Measurements from ENCODE around the gene AKAP6. TPM values are rescaled to one million over a fixed set of nuclear protein-coding genes. Genes with fewer than 3 reads are reported as not detected.

The AKAP6 gene
- total and polyA plus RNA-seq, 10 of the 15 experiments (the other 5 are each of a cell fraction or from before 2014, with no cell fraction given), result 0.35 to 5.9 (median 2.2) TPM

DNA sequence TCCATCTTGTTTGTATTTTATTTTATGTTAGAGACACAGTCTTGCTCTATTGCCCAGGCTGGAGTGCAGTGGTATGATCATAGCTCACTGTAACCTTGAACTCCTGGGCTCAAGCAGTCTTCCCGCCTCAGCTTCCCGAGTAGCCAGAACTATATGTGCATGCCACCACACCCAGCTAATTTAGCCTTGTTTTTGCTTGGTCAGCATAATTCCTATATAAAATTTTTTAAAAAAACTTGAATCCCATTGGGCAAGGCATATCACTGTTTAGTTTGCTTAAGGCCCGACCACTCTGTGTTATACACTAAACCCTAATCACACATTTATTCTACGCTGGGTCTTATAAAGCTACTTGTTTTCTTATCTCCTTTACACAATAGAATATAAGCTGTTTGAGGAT is 266.4 kb downstream of the AKAP6 start:
- H3K27me3 ChIP-seq (replicated peaks in 1 of 2; ENCODE audit: control insufficient read depth in 2 of 2, insufficient read depth in 2 of 2, low read length in 1 of 2), result no peaks in the 10 kb centered on the region
- in situ Hi-C loops (cut with MboI), result no loop called here
- H3K36me3 ChIP-seq (ENCODE audit: control insufficient read depth in 2 of 2, insufficient read depth in 2 of 2, low read length in 1 of 2), result no peaks in the 10 kb centered on the region
- no peak for TF ChIP-seq HDGF (IDR thresholded peaks at IDR 0.05)
- TF ChIP-seq BMI1 (IDR thresholded peaks at IDR 0.05; ENCODE audit: borderline replicate concordance), result no peak
- TF ChIP-seq POLR2A (IDR thresholded peaks at IDR 0.05; ENCODE audit: low read depth, low read length), result no peak
- FAIRE-seq (no peak), ATAC-seq (no peak), DNase-seq (ENCODE audit: low read depth, low spot score) (no peak)
- no peak overlapping the region for H3K4me2 ChIP-seq (ENCODE audit: control insufficient read depth, insufficient read depth)
- WGBS (ENCODE audit: insufficient coverage, insufficient replicate concordance, low lambda C conversion rate, missing lambda C conversion rate), result 92% methylated on average over 4 of the region's 4 CpGs
- no peaks in the 10 kb centered on the region for H4K20me1 ChIP-seq (ENCODE audit: control insufficient read depth, insufficient read depth)
- POLR2A ChIA-PET, result no interaction called here
- H3K27ac ChIP-seq (ENCODE audit: control insufficient read depth, insufficient read depth), result no peak overlapping the region
- no peaks in the 10 kb centered on the region for H3K4me1 ChIP-seq (ENCODE audit: control insufficient read depth, insufficient read depth, low read length)
- SMC1A ChIA-PET (ENCODE audit: uncharacterized antibody, unreplicated experiment), result interaction anchor here (1.3 kb wide), 1 partner anchor 26 kb away, joined by 3 read pairs; no protein-coding TSS in a partner anchor
- intact Hi-C loops (cut with micrococcal nuclease; ENCODE audit: unreplicated experiment), result no loop called here
- no peak overlapping the region for H3K9ac ChIP-seq (ENCODE audit: control insufficient read depth, insufficient read depth, low read length)
- H3K9me3 ChIP-seq (replicated peaks; ENCODE audit: control insufficient read depth, insufficient read depth, low read length), result no peaks in the 10 kb centered on the region
- H2AFZ ChIP-seq (ENCODE audit: control insufficient read depth, low read depth, low read length), result no peak overlapping the region
- H3K79me2 ChIP-seq (ENCODE audit: control insufficient read depth, insufficient read depth, low read length), result no peaks in the 10 kb centered on the region
- no TSS peak for BruUV-seq (replicated peaks)
- CTCF ChIA-PET, result interaction anchor here (0.6 kb wide), 1 partner anchor 836 kb away, joined by 4 read pairs; no protein-coding TSS in a partner anchor
- RAD21 ChIA-PET (ENCODE audit: unreplicated experiment), result no interaction called here
- H3K4me3 ChIP-seq, result no peak overlapping the region

DNA sequence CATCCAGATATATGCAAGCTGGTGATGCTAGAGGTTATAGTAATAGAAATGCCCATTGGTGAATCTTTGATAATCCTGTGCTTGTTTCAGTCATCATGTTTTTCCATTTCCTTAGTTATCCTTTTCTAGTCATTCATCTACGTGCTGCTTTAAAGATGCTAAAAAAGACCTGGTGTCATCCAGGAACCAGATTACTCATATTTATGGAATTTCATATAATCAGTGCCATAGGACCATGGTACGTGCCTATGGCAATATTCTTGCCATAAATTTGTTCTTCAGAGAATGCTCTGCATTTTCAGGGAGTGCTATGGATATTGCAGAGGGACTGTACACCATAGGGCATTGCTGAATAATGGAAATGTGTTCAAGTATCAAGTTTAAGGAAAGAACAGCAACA is 267.3 kb downstream of the AKAP6 start:
- Histone ChIP-seq H3K4me3 (no peak overlapping the region), H4K20me1 (ENCODE audit: control insufficient read depth, insufficient read depth) (no peaks in the 10 kb centered on the region), H3K27me3 (replicated peaks in 1 of 2; ENCODE audit: control insufficient read depth in 2 of 2, insufficient read depth in 2 of 2, low read length in 1 of 2) (no peaks in the 10 kb centered on the region), H3K9me3 (replicated peaks; ENCODE audit: control insufficient read depth, insufficient read depth, low read length) (no peaks in the 10 kb centered on the region), H3K4me2 (ENCODE audit: control insufficient read depth, insufficient read depth) (no peak overlapping the region), H3K36me3 (ENCODE audit: control insufficient read depth in 2 of 2, insufficient read depth in 2 of 2, low read length in 1 of 2) (no peaks in the 10 kb centered on the region), H3K9ac (ENCODE audit: control insufficient read depth, insufficient read depth, low read length) (no peak overlapping the region), H2AFZ (ENCODE audit: control insufficient read depth, low read depth, low read length) (no peak overlapping the region), H3K4me1 (ENCODE audit: control insufficient read depth, insufficient read depth, low read length) (no peaks in the 10 kb centered on the region), H3K79me2 (ENCODE audit: control insufficient read depth, insufficient read depth, low read length) (no peaks in the 10 kb centered on the region), H3K27ac (ENCODE audit: control insufficient read depth, insufficient read depth) (no peak overlapping the region)
- BruUV-seq (replicated peaks), result no TSS peak
- RAD21 ChIA-PET (ENCODE audit: unreplicated experiment), result no interaction called here
- FAIRE-seq (no peak), ATAC-seq (no peak), DNase-seq (ENCODE audit: low read depth, low spot score) (no peak)
- 46% methylated on average over 2 of the region's 2 CpGs for WGBS (ENCODE audit: insufficient coverage, insufficient replicate concordance, low lambda C conversion rate, missing lambda C conversion rate)
- CTCF ChIA-PET, result no interaction called here
- intact Hi-C loops (cut with micrococcal nuclease; ENCODE audit: unreplicated experiment), result no loop called here
- POLR2A ChIA-PET, result no interaction called here
- in situ Hi-C loops (cut with MboI), result no loop called here
- TF ChIP-seq MEF2B (IDR thresholded peaks at IDR 0.05; ENCODE audit: partially characterized antibody, poor library complexity, severe bottlenecking), result no peak
- TF ChIP-seq, protein P1, sequence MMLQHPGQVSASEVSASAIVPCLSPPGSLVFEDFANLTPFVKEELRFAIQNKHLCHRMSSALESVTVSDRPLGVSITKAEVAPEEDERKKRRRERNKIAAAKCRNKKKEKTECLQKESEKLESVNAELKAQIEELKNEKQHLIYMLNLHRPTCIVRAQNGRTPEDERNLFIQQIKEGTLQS (IDR thresholded peaks at IDR 0.05; ENCODE audit: borderline replicate concordance, extremely low read depth, low read depth, low read length), result no peak
- no peak for TF ChIP-seq FOS (IDR thresholded peaks at IDR 0.05; ENCODE audit: borderline replicate concordance, extremely low read depth, insufficient read length)
- no peak for TF ChIP-seq CHD1 (IDR thresholded peaks at IDR 0.05; ENCODE audit: low read depth, low read length)
- TF ChIP-seq NFXL1 (IDR thresholded peaks at IDR 0.05; ENCODE audit: borderline replicate concordance), result no peak
- no peak for TF ChIP-seq CEBPB (IDR thresholded peaks at IDR 0.05; ENCODE audit: borderline replicate concordance in 1 of 2, low read depth in 2 of 2, low read length in 2 of 2)
- TF ChIP-seq, protein P2, sequence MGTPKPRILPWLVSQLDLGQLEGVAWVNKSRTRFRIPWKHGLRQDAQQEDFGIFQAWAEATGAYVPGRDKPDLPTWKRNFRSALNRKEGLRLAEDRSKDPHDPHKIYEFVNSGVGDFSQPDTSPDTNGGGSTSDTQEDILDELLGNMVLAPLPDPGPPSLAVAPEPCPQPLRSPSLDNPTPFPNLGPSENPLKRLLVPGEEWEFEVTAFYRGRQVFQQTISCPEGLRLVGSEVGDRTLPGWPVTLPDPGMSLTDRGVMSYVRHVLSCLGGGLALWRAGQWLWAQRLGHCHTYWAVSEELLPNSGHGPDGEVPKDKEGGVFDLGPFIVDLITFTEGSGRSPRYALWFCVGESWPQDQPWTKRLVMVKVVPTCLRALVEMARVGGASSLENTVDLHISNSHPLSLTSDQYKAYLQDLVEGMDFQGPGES (IDR thresholded peaks at IDR 0.05), result no peak
- no peak for TF ChIP-seq HDAC2 (IDR thresholded peaks at IDR 0.05)
- TF ChIP-seq, protein P3, sequence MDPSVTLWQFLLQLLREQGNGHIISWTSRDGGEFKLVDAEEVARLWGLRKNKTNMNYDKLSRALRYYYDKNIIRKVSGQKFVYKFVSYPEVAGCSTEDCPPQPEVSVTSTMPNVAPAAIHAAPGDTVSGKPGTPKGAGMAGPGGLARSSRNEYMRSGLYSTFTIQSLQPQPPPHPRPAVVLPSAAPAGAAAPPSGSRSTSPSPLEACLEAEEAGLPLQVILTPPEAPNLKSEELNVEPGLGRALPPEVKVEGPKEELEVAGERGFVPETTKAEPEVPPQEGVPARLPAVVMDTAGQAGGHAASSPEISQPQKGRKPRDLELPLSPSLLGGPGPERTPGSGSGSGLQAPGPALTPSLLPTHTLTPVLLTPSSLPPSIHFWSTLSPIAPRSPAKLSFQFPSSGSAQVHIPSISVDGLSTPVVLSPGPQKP (IDR thresholded peaks at IDR 0.05; ENCODE audit: low read depth, low read length), result no peak
- SMC1A ChIA-PET (ENCODE audit: uncharacterized antibody, unreplicated experiment), result interaction anchor here (0.9 kb wide), 1 partner anchor 10 kb away, joined by 4 read pairs; no protein-coding TSS in a partner anchor
